Measurements from ENCODE around the gene HOXD10.

DNA sequence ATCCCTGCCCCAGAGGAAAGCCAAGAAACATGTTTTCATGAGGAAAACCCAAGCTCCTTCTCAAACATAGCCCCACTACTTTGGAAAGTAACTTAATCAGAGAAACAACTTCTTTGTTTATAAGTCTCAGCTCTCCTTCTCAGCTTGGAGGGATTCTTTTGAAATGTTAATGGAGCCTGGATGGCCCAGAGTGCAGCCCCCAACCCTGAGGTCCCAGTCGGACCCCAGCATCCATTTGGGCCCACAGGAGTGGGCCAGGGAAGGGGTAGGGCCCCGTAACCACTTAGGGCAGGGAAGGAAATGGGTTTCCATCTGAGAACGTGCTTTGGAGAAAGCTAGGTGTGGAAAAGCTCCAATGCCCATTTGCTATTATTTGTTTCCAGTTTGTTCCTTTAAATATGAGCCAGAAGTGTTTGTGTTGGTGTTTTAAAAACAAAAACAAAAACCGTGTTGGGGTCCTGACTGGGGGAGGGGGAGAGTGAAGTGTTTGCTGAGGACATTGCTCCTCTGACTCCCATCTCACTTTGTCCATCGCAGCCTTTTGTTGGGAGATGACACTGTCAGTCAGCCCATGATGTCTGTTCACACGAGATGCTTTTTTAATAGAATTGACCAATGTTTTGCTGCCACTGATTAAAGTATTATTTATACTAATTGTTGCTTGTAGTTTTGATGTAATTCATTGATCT is 38.9 kb downstream of the HOXD10 start:
- TF ChIP-seq EZH2 (conservative IDR thresholded peaks at IDR 0.05; ENCODE audit: low read depth, low read length) (no peak), RNF2 (conservative IDR thresholded peaks at IDR 0.05; ENCODE audit: low read depth) (no peak)
- TF ChIP-seq, protein P1, sequence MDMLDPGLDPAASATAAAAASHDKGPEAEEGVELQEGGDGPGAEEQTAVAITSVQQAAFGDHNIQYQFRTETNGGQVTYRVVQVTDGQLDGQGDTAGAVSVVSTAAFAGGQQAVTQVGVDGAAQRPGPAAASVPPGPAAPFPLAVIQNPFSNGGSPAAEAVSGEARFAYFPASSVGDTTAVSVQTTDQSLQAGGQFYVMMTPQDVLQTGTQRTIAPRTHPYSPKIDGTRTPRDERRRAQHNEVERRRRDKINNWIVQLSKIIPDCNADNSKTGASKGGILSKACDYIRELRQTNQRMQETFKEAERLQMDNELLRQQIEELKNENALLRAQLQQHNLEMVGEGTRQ (IDR thresholded peaks at IDR 0.05; ENCODE audit: low read depth, low read length): no peak
- TF ChIP-seq, protein P1 (CRISPR knock-in tag; IDR thresholded peaks at IDR 0.05; ENCODE audit: borderline replicate concordance): no peak
- TF ChIP-seq, protein P2, sequence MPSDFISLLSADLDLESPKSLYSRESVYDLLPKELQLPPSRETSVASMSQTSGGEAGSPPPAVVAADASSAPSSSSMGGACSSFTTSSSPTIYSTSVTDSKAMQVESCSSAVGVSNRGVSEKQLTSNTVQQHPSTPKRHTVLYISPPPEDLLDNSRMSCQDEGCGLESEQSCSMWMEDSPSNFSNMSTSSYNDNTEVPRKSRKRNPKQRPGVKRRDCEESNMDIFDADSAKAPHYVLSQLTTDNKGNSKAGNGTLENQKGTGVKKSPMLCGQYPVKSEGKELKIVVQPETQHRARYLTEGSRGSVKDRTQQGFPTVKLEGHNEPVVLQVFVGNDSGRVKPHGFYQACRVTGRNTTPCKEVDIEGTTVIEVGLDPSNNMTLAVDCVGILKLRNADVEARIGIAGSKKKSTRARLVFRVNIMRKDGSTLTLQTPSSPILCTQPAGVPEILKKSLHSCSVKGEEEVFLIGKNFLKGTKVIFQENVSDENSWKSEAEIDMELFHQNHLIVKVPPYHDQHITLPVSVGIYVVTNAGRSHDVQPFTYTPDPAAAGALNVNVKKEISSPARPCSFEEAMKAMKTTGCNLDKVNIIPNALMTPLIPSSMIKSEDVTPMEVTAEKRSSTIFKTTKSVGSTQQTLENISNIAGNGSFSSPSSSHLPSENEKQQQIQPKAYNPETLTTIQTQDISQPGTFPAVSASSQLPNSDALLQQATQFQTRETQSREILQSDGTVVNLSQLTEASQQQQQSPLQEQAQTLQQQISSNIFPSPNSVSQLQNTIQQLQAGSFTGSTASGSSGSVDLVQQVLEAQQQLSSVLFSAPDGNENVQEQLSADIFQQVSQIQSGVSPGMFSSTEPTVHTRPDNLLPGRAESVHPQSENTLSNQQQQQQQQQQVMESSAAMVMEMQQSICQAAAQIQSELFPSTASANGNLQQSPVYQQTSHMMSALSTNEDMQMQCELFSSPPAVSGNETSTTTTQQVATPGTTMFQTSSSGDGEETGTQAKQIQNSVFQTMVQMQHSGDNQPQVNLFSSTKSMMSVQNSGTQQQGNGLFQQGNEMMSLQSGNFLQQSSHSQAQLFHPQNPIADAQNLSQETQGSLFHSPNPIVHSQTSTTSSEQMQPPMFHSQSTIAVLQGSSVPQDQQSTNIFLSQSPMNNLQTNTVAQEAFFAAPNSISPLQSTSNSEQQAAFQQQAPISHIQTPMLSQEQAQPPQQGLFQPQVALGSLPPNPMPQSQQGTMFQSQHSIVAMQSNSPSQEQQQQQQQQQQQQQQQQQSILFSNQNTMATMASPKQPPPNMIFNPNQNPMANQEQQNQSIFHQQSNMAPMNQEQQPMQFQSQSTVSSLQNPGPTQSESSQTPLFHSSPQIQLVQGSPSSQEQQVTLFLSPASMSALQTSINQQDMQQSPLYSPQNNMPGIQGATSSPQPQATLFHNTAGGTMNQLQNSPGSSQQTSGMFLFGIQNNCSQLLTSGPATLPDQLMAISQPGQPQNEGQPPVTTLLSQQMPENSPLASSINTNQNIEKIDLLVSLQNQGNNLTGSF (CRISPR knock-in tag; IDR thresholded peaks at IDR 0.05): no peak

Data from HepG2 (cell line).